Activated CD4-positive, alpha-beta T cell treated with anti-CD3 and anti-CD28 coated beads, Interleukin-2, Interleukin-6, amounts not matched to agents 100 ng/mL and 50 ng/mL, durations not matched to agents 16 hours and 8 hours (primary cell): Measurements from ENCODE around the gene COL6A3.

ENCODE experiments used
- DNase-seq: peaks from one replicate; pipeline ENCODE4 v3.0.0-alpha.2; 2020

The COL6A3 gene, protein sequence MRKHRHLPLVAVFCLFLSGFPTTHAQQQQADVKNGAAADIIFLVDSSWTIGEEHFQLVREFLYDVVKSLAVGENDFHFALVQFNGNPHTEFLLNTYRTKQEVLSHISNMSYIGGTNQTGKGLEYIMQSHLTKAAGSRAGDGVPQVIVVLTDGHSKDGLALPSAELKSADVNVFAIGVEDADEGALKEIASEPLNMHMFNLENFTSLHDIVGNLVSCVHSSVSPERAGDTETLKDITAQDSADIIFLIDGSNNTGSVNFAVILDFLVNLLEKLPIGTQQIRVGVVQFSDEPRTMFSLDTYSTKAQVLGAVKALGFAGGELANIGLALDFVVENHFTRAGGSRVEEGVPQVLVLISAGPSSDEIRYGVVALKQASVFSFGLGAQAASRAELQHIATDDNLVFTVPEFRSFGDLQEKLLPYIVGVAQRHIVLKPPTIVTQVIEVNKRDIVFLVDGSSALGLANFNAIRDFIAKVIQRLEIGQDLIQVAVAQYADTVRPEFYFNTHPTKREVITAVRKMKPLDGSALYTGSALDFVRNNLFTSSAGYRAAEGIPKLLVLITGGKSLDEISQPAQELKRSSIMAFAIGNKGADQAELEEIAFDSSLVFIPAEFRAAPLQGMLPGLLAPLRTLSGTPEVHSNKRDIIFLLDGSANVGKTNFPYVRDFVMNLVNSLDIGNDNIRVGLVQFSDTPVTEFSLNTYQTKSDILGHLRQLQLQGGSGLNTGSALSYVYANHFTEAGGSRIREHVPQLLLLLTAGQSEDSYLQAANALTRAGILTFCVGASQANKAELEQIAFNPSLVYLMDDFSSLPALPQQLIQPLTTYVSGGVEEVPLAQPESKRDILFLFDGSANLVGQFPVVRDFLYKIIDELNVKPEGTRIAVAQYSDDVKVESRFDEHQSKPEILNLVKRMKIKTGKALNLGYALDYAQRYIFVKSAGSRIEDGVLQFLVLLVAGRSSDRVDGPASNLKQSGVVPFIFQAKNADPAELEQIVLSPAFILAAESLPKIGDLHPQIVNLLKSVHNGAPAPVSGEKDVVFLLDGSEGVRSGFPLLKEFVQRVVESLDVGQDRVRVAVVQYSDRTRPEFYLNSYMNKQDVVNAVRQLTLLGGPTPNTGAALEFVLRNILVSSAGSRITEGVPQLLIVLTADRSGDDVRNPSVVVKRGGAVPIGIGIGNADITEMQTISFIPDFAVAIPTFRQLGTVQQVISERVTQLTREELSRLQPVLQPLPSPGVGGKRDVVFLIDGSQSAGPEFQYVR (N-terminal part only)

GRCh38 chr2:237413777-237414661 lies at the start of gene COL6A3:
Gene COL6A3, minus strand, starts transcription at chr2:237414164. Its CDS starts 17,347 bp downstream, at chr2:237396817.
- no peak for DNase-seq

DNA sequence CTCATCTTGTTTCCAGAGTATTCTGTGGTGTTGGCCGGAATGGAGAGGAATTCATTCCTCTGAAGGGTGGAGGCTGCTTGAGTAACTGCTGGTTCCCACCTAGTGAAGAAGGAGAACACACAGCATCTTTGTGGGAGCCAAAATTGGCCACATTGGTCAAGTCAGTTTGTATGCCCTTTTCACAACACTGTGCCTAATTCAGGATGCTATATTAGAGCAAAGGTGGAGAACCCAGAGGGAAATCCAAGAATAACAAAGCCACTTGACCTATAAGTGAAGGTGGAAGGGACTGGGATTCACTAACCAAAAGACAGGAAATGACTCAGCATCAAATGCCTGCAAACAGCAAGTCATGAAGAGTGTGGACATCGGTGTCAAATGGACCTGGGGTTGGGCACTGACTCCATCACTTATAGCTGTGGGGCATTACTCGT lies 45.8 kb upstream of the COL6A3 start:
- no peak for DNase-seq

DNA sequence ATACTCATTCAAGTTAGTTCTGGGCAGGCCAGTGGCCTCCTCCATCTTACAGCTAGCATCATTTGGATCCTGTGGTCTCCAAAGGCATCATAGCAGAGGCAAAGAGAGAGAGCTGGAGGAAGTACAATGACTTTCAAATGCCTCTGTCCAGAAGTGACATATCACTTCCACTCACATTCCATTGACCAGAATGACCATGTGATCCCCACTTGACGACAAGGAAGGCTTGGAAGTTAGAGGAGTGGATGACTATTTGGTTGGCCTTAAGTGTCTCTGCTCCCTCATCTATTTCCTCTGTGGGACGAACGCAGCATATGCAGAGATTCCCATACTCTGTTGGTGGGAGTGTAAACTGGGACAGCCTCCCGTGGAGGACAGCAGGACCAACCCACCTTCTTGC lies 45.3 kb upstream of the COL6A3 start:
- DNase-seq = no peak

DNA sequence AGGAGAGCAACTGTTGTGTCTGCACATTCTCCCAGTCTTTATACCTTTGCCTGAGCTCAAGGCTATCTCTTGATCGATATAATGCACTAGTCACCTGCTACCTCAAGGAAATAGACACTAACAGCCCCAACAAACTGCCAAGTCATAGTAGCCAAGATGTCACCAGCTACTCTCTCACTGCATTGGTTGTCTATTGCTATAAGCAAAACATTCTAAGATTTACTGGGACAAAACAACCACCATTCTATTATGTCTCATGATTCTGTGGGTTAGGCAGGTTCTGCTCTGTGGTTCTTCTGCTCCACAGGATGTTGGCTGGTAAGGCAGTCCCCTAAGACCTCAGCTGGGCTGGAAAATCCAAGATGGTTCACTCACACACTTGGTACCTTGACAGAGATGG lies 44.6 kb upstream of the COL6A3 start:
- no peak for DNase-seq

DNA sequence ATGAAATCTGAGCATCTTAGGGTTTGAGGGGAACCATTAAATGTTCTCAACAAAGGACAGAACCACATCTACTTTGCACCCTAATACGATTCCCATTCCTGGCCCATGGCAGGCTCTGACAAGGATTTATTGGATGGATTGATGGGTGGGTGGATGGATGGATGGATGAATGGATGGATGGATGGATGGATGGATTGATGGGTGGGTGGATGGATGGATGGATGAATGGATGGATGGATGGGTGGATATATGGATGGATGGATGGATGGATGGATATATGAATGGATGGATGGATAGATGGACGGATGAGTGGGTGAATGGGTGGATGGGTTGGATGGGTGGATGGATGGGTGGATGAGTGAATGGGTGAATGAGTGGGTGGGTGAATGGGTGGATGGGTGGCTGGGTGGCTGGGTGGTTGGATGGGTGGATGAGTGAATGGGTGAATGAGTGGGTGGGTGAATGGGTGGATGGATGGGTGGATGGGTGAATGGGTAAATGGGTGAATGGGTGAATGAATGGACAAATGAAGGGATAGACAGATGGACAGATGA lies 43.5 kb upstream of the COL6A3 start:
- DNase-seq = no peak

DNA sequence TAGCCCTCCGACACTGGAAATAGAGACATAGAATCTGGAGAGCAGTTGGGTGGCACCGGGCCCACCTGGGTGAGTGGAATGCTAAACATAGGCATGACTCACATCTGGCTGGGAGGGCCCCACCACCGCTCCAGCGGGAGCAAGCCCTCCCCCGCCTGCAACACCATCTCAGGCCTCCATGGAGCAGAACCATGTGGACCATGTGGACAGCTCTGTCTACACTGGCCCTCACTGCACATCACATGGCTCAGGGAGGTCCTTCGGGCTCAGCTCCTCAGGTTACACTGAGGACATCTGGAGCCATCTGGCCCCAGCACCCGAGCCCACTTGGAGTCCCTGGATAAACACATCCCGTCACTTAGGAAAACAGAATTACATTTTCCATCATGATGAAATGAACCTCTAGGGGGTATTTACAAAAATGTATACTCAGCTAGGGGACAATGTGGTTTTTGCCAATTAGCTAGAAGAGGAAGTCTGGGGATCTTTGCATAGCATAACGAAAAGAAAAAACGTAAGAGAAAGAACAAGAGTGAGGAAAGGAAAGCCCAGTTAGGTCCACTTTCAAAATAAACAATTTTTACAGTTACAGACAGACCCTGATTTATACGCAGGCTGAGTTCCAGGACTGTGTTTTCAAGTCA lies 42.4 kb upstream of the COL6A3 start:
- DNase-seq = no peak

DNA sequence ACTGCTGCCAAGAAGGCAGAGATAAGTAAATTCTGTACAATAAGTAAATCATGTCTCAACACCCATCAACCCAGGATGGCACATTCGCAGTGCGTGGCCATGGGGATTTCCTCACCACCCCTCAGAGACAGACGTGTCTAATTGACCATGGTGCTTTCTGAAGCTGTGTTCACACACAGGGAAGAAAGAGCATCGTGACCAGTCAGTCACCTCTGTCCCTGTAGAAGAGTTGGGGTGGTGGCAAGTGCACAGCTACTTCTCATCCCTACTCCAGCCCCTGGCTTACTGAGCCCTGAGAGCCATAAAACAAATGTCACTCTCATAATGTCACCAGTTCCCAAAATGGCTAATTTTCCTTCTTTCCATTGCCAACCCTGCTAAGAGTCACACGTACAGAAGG lies 41.8 kb upstream of the COL6A3 start:
- no peak for DNase-seq

DNA sequence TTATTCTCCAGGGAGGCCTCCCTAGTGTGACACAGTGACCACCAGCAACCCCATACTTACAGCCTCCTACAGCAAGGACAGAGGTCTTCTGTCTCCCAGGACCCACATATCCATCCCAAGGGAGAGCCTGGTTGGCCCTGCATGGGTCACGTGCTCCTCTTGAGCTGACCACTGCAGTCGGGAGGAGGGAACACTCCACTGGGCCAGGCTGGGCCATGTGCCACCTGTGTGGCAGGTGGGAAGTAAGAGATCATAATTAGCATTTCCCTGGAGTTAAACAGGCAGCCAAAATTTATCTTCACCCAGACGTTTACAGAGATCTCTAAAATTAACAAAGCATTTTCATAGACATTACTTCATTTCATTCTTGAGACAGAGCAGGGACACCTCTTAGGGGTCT lies 39.7 kb upstream of the COL6A3 start:
- DNase-seq = no peak

DNA sequence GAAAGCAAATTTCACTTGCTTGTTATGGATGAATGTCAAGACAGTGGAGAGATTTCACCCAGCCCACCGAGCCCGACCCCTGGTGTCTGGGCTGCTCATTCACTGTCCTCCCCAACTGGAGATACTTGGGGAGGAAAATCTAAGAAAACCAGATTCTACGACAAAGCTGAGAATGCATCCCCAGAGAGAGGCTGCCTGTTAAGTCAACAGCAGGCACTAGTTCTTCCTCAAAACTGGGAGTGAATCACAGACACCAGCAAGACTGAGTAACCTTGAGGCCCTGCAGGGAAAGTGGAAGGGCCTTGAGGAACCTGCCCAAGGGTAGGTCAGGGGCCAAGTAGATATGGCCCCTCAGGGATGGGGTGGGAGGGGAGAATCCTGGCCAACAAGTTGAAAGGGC lies 38.9 kb upstream of the COL6A3 start:
- DNase-seq = no peak

GRCh38 chr2:237451643-237452469 lies 37.9 kb upstream of the COL6A3 start:
- DNase-seq = no peak

DNA sequence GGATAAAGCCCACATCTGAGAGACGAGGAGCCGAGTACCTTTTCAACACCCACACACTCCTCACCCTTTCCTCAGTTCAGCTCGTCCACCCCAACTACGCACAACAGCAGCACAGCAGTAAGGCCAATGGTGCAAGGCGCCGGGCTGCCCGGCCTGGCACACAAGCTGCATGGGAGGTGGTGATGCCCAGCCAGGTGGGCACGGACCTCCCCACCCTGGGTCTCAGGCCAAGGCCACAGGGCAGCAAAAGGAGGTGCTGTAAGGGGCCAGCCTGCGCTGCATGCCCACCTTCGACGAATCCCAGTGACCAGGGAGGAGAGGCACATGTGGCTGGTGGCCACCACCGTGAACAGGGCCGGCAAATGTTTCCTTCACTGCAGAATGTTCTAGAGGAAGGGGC lies 36.6 kb upstream of the COL6A3 start:
- DNase-seq = no peak

DNA sequence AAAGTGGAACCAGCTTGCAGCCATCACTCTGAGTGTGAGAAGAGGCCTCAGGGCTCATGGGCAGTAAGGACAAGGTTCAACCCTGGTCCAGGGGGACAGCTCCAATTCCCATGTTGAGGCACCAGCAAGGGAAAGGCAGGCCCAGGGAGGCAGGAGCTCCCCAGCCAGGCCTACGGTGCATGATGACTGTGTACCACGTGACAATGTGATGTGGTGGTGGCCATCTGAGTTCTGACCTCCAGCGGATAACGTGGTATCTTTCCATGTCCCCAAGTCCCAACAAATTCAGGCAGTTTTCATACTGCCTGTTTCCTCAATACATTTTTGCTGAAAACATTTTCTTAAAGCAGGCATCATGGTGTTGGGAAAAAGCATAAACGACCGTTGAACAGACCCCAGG lies 36.1 kb upstream of the COL6A3 start:
- DNase-seq = no peak

GRCh38 chr2:237449193-237449881 lies 35.4 kb upstream of the COL6A3 start:
- DNase-seq = no peak

DNA sequence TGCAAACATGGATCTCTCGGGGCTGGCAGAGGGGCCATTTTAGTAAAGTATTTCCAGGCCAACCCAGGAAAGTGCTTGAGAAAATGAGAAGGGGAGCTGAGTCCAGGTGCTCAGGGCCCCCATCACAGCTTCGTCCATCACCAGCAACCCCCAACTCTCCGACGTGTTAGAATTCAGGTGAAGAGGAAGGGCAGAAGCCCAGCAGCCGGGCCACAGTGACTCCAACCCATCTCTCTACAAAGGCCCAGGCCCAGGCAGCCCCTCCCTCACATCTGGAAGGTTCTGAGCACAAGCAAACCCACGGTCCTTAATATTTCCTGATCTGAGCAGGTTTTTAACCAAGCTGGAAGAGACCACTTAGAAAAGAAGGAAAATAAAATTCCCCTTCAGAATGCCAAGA lies 34.7 kb upstream of the COL6A3 start:
- DNase-seq = no peak

GRCh38 chr2:237448171-237448570 lies 34.2 kb upstream of the COL6A3 start:
- no peak for DNase-seq

- no peak for DNase-seq
Observed at GRCh38 chr2:237447496-237447895, 33.5 kb upstream of the COL6A3 start.

- DNase-seq = no peak
Observed at GRCh38 chr2:237446338-237446665, 32.3 kb upstream of the COL6A3 start.

DNA sequence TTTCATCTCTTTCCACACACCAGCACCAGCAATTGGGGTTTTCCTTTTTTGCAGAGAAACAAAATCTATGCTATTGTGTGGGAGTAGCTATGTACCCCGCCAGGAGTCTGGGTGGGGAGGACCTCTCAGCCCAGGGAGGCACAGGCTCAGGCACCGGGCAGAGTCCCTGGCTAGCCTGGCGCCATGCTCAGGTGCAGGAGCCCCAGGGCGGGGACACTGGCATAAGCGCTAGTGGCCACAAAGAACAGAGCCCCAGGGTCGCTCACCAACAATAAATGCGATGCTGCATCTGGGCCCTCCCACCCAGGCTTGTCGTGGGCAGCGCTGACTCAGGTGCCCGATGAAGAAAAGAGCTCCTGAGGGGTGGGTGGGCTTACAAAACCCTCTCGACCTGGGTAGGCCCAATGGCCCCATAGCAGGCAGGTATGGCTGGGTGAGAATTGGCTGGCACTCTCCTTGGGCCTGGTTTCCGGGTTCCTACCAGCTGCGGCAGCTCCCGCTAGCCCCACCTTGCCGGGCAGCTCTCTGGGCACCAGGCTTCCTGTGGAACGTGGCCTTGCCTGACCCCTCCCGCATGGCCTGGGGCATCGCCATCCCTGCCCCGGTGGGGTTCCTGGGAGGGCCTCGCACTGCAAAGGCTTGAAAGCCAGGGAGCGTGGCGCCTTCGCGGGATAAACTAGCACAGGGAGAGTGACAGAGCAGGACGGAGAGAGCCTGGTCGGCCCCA lies 31.8 kb upstream of the COL6A3 start:
- no peak for DNase-seq

DNA sequence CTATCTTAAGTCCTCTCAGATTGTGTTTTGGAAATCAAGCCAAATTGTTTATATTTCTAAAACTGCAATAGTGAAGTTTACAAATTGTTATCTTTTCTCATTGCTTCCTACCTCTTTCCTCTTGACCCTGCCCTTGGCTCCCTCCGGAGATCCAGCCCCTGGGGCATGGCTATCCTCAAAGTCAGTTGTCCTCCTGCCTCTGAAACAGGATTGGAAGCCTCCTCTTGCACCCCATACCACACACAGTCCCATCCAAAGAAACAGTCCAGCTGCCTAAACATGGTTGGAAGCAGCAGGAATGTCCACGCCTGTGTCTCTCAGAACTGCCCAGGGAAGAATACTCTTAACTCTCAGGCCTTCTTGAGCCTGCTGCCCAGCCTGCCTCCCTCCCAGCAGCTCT lies 30.1 kb upstream of the COL6A3 start:
- no peak for DNase-seq
